NCI-H526 (cell line): ENCODE results near the gene HOXA4.

Source experiments
- DNase-seq, 2 experiments: peaks; one replicate each; lab custom pipeline; 2025; lab: John Stamatoyannopoulos, UW

HOXA4 gene

GRCh38 chr7:27133409-27134231 lies 3.1 kb upstream of the HOXA4 start:
- peak; percentile 96 to 98 for DNase-seq

- no peak for DNase-seq
Measured at GRCh38 chr7:27132978-27133377, 2.4 kb upstream of the HOXA4 start.

- DNase-seq, result no peak
Measured at GRCh38 chr7:27132214-27132613, 1.7 kb upstream of the HOXA4 start.

- DNase-seq, result no peak
Measured at GRCh38 chr7:27131390-27131819, 848 bp upstream of the HOXA4 start.

- DNase-seq, result no peak
Measured at GRCh38 chr7:27129729-27130539, 623 bp downstream of the HOXA4 start.

- DNase-seq, result no peak
Measured at GRCh38 chr7:27128776-27129728, 1.5 kb downstream of the HOXA4 start.

- no peak for DNase-seq
Measured at GRCh38 chr7:27128034-27128433, 2.5 kb downstream of the HOXA4 start.

- DNase-seq, result no peak
Measured at GRCh38 chr7:27126596-27127327, 3.8 kb downstream of the HOXA4 start.

- no peak for DNase-seq
Measured at GRCh38 chr7:27125986-27126394, 4.6 kb downstream of the HOXA4 start.

GRCh38 chr7:27124902-27125689 lies 5.5 kb downstream of the HOXA4 start:
- no peak for DNase-seq

GRCh38 chr7:27124096-27124901 lies 6.3 kb downstream of the HOXA4 start:
- DNase-seq, result no peak

- DNase-seq, result no peak
Measured at GRCh38 chr7:27123477-27124053, 7.0 kb downstream of the HOXA4 start.

GRCh38 chr7:27123007-27123476 lies 7.5 kb downstream of the HOXA4 start:
- peak in 1 of 2 experiments; percentile 38 for DNase-seq

GRCh38 chr7:27122077-27122910 lies 8.3 kb downstream of the HOXA4 start:
- DNase-seq, result no peak

GRCh38 chr7:27121684-27122076 lies 8.9 kb downstream of the HOXA4 start:
- no peak for DNase-seq

- DNase-seq, result no peak
Measured at GRCh38 chr7:27119412-27119911, 11.1 kb downstream of the HOXA4 start.

- no peak for DNase-seq
Measured at GRCh38 chr7:27118580-27118979, 12.0 kb downstream of the HOXA4 start.
